Muscle layer of colon (tissue), 2 donors: ENCODE data around the gene RAB6D.
"Not testable (repeated sequence)": the region's sequence is repeated elsewhere in the genome, so short reads cannot be mapped to it uniquely, and the experiment has no call there.

Experiments used
- H3K27ac ChIP-seq: one replicate; pipeline ENCODE4 v1.7.0; 2013; ENCODE audit warnings: low read depth, mild to moderate bottlenecking, low read length, moderate library complexity
- H3K27me3 ChIP-seq, 2 donors: one replicate each; pipeline ENCODE4 v1.7.0; 2013; ENCODE audit warnings: low read length in 2 of 2, mild to moderate bottlenecking in 2 of 2; ENCODE audit not compliant: insufficient read depth in 2 of 2, control insufficient read depth in 1 of 2
- H3K36me3 ChIP-seq: one replicate; pipeline ENCODE4 v1.7.0; 2013; ENCODE audit warnings: mild to moderate bottlenecking, low read length; ENCODE audit not compliant: insufficient read depth
- H3K4me1 ChIP-seq: one replicate; pipeline ENCODE4 v1.7.0; 2013; ENCODE audit warnings: mild to moderate bottlenecking, low read length; ENCODE audit not compliant: insufficient read depth
- H3K4me3 ChIP-seq, 2 donors: one replicate each; pipeline ENCODE4 v1.7.0; 2013; ENCODE audit warnings: low read length in 2 of 2, low read depth in 1 of 2, mild to moderate bottlenecking in 1 of 2, moderate library complexity in 1 of 2
- H3K9ac ChIP-seq: one replicate; pipeline ENCODE4 v1.7.0; 2013; ENCODE audit warnings: low read length
- H3K9me3 ChIP-seq: one replicate; pipeline ENCODE4 v1.7.0; 2013; ENCODE audit warnings: mild to moderate bottlenecking, low read length
- donor health status: abdominal sarcoma.
- donor health status: Adenocarcinoma of cecum.

Gene RAB6D

GRCh38 chr2:131363213-131363612, 755 bp downstream of the RAB6D start:
- not testable (repeated sequence) for H3K36me3 ChIP-seq, H3K27ac ChIP-seq
- H3K27me3 ChIP-seq, result peaks cover 6 to 21% of the 10 kb centered on the region in 2 donors

DNA sequence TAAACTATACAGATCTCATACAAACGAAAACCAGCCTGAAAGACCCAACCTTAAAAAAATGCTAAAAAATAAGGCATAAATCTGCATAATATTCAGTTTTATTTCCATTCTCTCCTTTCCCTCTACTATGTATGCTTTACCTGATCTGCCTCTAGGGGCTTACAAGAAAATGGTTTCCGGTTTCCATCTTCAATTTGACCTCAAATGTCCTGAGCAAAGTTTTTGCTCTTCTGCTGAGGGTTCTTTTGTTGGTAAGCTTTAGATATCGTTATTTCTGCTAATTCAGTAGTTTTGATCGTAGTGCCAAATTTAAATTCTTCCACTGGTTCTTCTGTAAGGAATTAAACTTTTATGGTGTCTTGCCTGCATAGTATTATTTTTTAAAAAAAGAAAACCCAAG, 2.2 kb downstream of the RAB6D start:
- H3K27ac ChIP-seq, H3K4me1 ChIP-seq, H3K4me3 ChIP-seq, H3K9ac ChIP-seq, H3K9me3 ChIP-seq, H3K36me3 ChIP-seq: not testable (repeated sequence)
- peaks cover 6 to 14% of the 10 kb centered on the region in 2 donors for H3K27me3 ChIP-seq

More at GRCh38 chr2:131363213-131363612, 755 bp downstream of the RAB6D start:
- H3K4me3 ChIP-seq, H3K4me1 ChIP-seq, H3K9me3 ChIP-seq, H3K9ac ChIP-seq: not testable (repeated sequence)

GRCh38 chr2:131353167-131353697, 10.7 kb downstream of the RAB6D start:
- not testable (repeated sequence) for H3K4me3 ChIP-seq

GRCh38 chr2:131349021-131349420, 14.9 kb downstream of the RAB6D start:
- Histone ChIP-seq H3K27me3 (no peaks in the 10 kb centered on the region), H3K9me3 (no peaks in the 10 kb centered on the region), H3K36me3 (no peaks in the 10 kb centered on the region), H3K9ac (no peak overlapping the region), H3K4me3 (no peak overlapping the region), H3K27ac (no peak overlapping the region), H3K4me1 (no peaks in the 10 kb centered on the region)

More at GRCh38 chr2:131353167-131353697, 10.7 kb downstream of the RAB6D start:
- H3K36me3 ChIP-seq, H3K9ac ChIP-seq, H3K9me3 ChIP-seq, H3K27me3 ChIP-seq, H3K27ac ChIP-seq, H3K4me1 ChIP-seq: not testable (repeated sequence)

DNA sequence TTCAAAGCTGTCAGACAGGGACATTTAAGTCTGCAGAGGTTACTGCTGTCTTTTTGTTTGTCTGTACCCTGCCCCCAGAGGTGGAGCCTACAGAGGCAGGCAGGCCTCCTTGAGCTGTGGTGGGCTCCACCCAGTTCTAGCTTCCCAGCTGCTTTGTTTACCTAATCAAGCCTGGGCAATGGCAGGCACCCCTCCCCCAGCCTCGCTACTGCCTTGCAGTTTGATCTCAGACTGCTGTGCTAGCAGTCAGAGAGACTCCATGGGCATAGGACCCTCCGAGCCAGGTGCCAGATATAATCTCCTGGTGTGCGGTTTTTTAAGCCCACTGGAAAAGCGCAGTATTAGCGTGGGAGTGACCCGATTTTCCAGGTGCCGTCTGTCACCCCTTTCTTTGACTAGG, 16.9 kb downstream of the RAB6D start:
- not testable (repeated sequence) for H3K27me3 ChIP-seq, H3K27ac ChIP-seq, H3K36me3 ChIP-seq, H3K9me3 ChIP-seq, H3K4me3 ChIP-seq, H3K9ac ChIP-seq, H3K4me1 ChIP-seq

- not testable (repeated sequence) for H3K4me3 ChIP-seq, H3K27me3 ChIP-seq, H3K36me3 ChIP-seq, H3K4me1 ChIP-seq, H3K9ac ChIP-seq, H3K27ac ChIP-seq, H3K9me3 ChIP-seq
These were observed 24.7 kb downstream of the RAB6D start for GRCh38 chr2:131339307-131339706.

DNA sequence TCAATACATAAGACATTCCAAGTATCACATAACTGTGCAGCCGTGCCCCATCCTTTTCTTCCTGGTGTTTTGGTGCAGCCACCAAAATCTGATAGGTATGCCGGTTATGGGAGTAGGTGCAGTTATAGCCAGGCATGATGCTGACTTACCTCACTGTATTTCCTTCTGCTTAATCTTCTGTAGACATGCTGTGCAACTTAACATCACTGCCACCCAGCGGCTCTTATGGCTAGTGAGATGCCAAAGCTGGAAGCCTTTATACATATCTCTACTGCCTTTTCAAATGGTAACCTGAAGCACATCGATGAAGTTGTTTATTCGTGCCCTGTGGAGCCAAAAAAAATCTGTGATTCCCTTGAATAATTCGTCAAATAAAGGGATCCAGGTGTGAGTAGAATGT, 28.6 kb downstream of the RAB6D start:
- H3K9me3 ChIP-seq, H3K4me1 ChIP-seq, H3K27me3 ChIP-seq, H3K27ac ChIP-seq, H3K9ac ChIP-seq, H3K4me3 ChIP-seq, H3K36me3 ChIP-seq: not testable (repeated sequence)

DNA sequence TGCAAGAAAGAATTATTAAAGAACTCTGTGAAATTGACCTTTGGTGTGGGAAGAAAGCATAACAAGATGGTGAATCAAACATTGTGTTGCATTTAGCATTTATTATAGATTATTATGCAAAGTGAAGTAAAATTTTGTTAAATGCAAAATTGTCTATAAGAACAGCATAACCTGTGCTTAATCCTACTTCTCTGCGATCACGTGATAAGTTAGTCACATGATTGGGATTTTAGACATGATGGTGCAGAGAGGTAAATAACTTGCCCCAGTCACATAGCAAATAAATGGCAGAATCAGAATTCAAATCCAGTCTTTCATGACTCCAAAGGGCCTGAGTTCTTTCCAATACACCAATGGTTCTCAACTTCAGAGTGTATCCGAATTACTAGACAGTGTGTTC, 31.3 kb downstream of the RAB6D start:
- H3K4me1 ChIP-seq, H3K27me3 ChIP-seq, H3K27ac ChIP-seq: not testable (repeated sequence)

GRCh38 chr2:131331000-131331399, 33.0 kb downstream of the RAB6D start:
- H3K4me1 ChIP-seq, H3K9me3 ChIP-seq, H3K9ac ChIP-seq, H3K27me3 ChIP-seq, H3K36me3 ChIP-seq, H3K27ac ChIP-seq, H3K4me3 ChIP-seq: not testable (repeated sequence)

More for the DNA sequence above, 31.3 kb downstream of the RAB6D start:
- H3K9ac ChIP-seq, H3K9me3 ChIP-seq, H3K4me3 ChIP-seq, H3K36me3 ChIP-seq: not testable (repeated sequence)

DNA sequence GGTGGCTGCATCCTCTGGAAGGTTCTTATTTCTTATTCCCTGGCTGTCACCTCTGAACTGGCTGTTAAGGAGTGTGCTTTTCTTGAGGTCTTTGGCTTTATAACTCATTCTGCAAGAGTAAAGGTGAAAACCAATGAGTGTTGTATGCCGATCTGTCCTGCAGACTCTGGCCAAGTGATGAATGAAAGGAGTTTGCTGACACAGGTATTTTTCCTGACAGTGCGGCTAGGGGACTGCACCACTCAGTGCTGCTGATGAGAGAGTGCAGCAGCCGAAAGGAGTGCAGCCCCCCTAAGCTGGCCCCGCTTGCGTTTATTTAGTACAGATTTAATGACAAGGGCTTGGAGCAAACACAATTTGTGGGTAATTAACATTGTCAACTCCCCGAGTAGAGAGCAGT, 41.8 kb downstream of the RAB6D start:
- H3K9ac ChIP-seq, result no peak overlapping the region
- H3K4me3 ChIP-seq, result no peak overlapping the region
- H3K4me1 ChIP-seq, result no peaks in the 10 kb centered on the region
- H3K9me3 ChIP-seq, result no peaks in the 10 kb centered on the region
- no peaks in the 10 kb centered on the region for H3K27me3 ChIP-seq
- no peak overlapping the region for H3K27ac ChIP-seq
- H3K36me3 ChIP-seq, result no peaks in the 10 kb centered on the region

- H3K9me3 ChIP-seq, H3K36me3 ChIP-seq, H3K9ac ChIP-seq, H3K4me1 ChIP-seq, H3K27ac ChIP-seq, H3K4me3 ChIP-seq, H3K27me3 ChIP-seq: not testable (repeated sequence)
These were observed 42.6 kb downstream of the RAB6D start for GRCh38 chr2:131321344-131321743.

DNA sequence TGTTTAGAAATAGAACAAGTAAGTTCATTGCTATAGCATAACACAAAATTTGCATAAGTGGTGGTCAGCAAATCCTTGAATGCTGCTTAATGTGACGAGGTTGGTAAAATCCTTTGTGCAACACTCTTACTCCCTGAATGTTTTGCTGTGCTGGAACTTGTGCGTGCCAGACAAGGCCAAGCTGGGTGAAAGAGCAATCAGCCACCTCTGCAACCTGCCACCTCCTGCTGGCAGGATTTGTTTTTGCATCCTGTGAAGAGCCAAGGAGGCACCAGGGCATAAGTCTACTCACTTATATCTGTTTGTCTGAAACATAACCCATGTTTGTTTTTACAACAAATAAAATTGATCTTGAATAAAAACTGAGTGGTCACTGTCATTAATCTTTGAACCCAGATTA, 53.0 kb downstream of the RAB6D start:
- H3K27ac ChIP-seq, result not testable (repeated sequence)

More for the DNA sequence above, 53.0 kb downstream of the RAB6D start:
- not testable (repeated sequence) for H3K9me3 ChIP-seq, H3K27me3 ChIP-seq, H3K36me3 ChIP-seq, H3K4me3 ChIP-seq, H3K9ac ChIP-seq, H3K4me1 ChIP-seq
